HEK293T (cell line): ENCODE measurements around the gene PBXIP1.

Experiments
- ARNT ChIP-seq: fragments of 450-650 bp; IDR thresholded peaks from 2 replicates; pipeline ENCODE4 v1.6.1; 2017; ENCODE audit warnings: mild to moderate bottlenecking
- BHLHE40 ChIP-seq: fragments of 450-650 bp; IDR thresholded peaks from 2 replicates; pipeline ENCODE4 v1.6.1; 2016; ENCODE audit warnings: mild to moderate bottlenecking, moderate library complexity, borderline replicate concordance
- CTBP1 ChIP-seq: fragments of 450-650 bp; IDR thresholded peaks from 2 replicates; pipeline ENCODE4 v1.6.1; 2016; ENCODE audit warnings: borderline replicate concordance
- ELF4 ChIP-seq: fragments of 450-650 bp; IDR thresholded peaks from 2 replicates; pipeline ENCODE4 v1.6.1; 2017; ENCODE audit warnings: antibody characterized with exemption
- FOXA1 ChIP-seq: fragments of 450-650 bp; IDR thresholded peaks from 2 replicates; pipeline ENCODE4 v1.6.1; 2016; ENCODE audit warnings: mild to moderate bottlenecking
- FOXK2 ChIP-seq: fragments of 450-650 bp; IDR thresholded peaks from 2 replicates; pipeline ENCODE4 v1.6.1; 2016; ENCODE audit warnings: mild to moderate bottlenecking
- FOXM1 ChIP-seq: fragments of 450-650 bp; IDR thresholded peaks from 2 replicates; pipeline ENCODE4 v1.6.1; 2017; ENCODE audit warnings: mild to moderate bottlenecking, borderline replicate concordance
- HDGF ChIP-seq: fragments of 450-650 bp; IDR thresholded peaks from 2 replicates; pipeline ENCODE4 v1.6.1; 2017; ENCODE audit warnings: antibody characterized with exemption, borderline replicate concordance
- LEF1 ChIP-seq: fragments of 450-650 bp; IDR thresholded peaks from 2 replicates; pipeline ENCODE4 v1.6.1; 2017; ENCODE audit warnings: mild to moderate bottlenecking, borderline replicate concordance
- SP1 ChIP-seq: fragments of 450-650 bp; IDR thresholded peaks from 2 replicates; pipeline ENCODE4 v1.6.1; 2017
- SUZ12 ChIP-seq: fragments of 450-650 bp; IDR thresholded peaks from 2 replicates; pipeline ENCODE4 v1.6.1; 2016; ENCODE audit warnings: mild to moderate bottlenecking
- TARDBP ChIP-seq: fragments of 450-650 bp; IDR thresholded peaks from 2 replicates; pipeline ENCODE4 v1.6.1; 2016
- ZNF384 ChIP-seq: fragments of 450-650 bp; IDR thresholded peaks from 2 replicates; pipeline ENCODE4 v1.6.1; 2016
- TF ChIP-seq, protein P1 (sequence below): fragments of 450-650 bp; IDR thresholded peaks from 2 replicates; pipeline ENCODE4 v1.6.1; 2016

DNA sequence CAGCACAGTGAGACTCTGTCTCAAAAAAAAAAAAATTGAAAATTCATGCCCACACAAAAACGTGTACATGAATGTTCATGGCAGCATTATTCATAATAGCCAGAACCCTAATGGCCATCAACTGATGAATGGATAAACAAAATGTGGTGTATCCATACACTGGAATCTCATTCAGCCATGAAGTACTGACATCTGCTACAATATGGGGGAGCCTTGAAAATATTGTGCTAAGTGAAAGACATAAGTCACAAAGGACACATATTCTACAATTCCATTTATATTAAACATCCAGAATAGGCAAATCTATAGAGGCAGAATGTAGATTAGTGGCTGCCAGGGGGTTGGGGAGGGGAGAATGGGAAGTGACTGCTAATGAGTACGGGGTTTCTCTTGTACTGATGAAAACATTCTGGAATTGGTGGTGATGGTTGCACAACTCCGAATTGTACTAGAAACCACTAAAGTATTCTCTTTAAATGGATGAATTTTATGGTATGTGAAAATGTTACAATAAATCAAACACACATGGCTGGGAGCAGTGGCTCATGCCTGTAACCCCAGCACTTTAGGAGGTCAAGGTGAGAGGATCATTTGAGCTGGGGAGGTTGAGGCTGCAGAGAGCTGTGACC is 52.8 kb downstream of the PBXIP1 start:
- TF ChIP-seq SP1: no peak
- no peak for TF ChIP-seq BHLHE40
- no peak for TF ChIP-seq FOXK2
- TF ChIP-seq TARDBP: no peak
- no peak for TF ChIP-seq ELF4
- TF ChIP-seq ZNF384: no peak
- TF ChIP-seq FOXA1: no peak
- TF ChIP-seq FOXM1: no peak
- TF ChIP-seq HDGF: no peak
- no peak for TF ChIP-seq ARNT
- no peak for TF ChIP-seq SUZ12
- TF ChIP-seq LEF1: no peak
- TF ChIP-seq, protein P1, sequence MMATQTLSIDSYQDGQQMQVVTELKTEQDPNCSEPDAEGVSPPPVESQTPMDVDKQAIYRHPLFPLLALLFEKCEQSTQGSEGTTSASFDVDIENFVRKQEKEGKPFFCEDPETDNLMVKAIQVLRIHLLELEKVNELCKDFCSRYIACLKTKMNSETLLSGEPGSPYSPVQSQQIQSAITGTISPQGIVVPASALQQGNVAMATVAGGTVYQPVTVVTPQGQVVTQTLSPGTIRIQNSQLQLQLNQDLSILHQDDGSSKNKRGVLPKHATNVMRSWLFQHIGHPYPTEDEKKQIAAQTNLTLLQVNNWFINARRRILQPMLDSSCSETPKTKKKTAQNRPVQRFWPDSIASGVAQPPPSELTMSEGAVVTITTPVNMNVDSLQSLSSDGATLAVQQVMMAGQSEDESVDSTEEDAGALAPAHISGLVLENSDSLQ: no peak
- TF ChIP-seq CTBP1: no peak
